ENCODE measurements around the gene CLIC3.

GRCh38 chr9:136949239-136949816 is 47.0 kb downstream of the CLIC3 start:
- TF ChIP-seq CTCF (IDR thresholded peaks at IDR 0.05) (no peak), POLR2AphosphoS5 (IDR thresholded peaks at IDR 0.05; ENCODE audit: low read depth, low read length) (no peak)
